Measurements from ENCODE around the gene HRH2. TPM values are rescaled to one million over a fixed set of nuclear protein-coding genes. Genes with fewer than 3 reads are reported as not detected.

Gene HRH2
- total and polyA plus RNA-seq, 4 experiments from 2014 or later, result 0.63 to 5.2 (median 4.1) TPM

- H3K36me3 Mint-ChIP-seq, result no peaks in the 10 kb centered on the region
- Histone ChIP-seq H3K4me3 (ENCODE audit: low read length in 2 of 2) (no peak overlapping the region), H3K36me3 (ENCODE audit: insufficient read depth, low read length) (no peaks in the 10 kb centered on the region), H3K9me3 (ENCODE audit: control insufficient read depth in 1 of 2, low read length in 2 of 2) (no peaks in the 10 kb centered on the region), H3K27me3 (ENCODE audit: insufficient read depth, low read length) (peaks cover 3% of the 10 kb centered on the region), H3K4me1 (ENCODE audit: insufficient read depth, low read length) (no peaks in the 10 kb centered on the region), H3K27ac (ENCODE audit: low read depth, low read length) (no peak overlapping the region)
- H3K4me3 Mint-ChIP-seq, result no peak overlapping the region
- H3K9me3 Mint-ChIP-seq, result no peaks in the 10 kb centered on the region
- H3K4me1 Mint-ChIP-seq, result no peaks in the 10 kb centered on the region
- CTCF ChIA-PET (ENCODE audit: partially characterized antibody), result interaction anchor here (2.4 kb wide), 1 partner anchor 11 kb away, joined by 9 read pairs; no protein-coding TSS in a partner anchor
- intact Hi-C loops (cut with micrococcal nuclease), result no loop called here
- no peak for DNase-seq
- H3K27me3 Mint-ChIP-seq, result peaks cover 6 to 40% of the 10 kb centered on the region in 2 donors
- POLR2A ChIA-PET (ENCODE audit: partially characterized antibody), result no interaction called here
- no peak overlapping the region for H3K27ac Mint-ChIP-seq
Observed at GRCh38 chr5:175741556-175741955, 83.7 kb downstream of the HRH2 start.

- no peaks in the 10 kb centered on the region for H3K36me3 ChIP-seq (ENCODE audit: insufficient read depth, low read length)
- Mint-ChIP-seq H3K27ac (no peak overlapping the region), H3K4me1 (no peaks in the 10 kb centered on the region), H3K36me3 (no peaks in the 10 kb centered on the region), H3K27me3 (peaks cover 6 to 42% of the 10 kb centered on the region in 2 donors), H3K4me3 (no peak overlapping the region), H3K9me3 (no peaks in the 10 kb centered on the region)
- POLR2A ChIA-PET (ENCODE audit: partially characterized antibody), result no interaction called here
- no peak overlapping the region for H3K4me3 ChIP-seq (ENCODE audit: low read length in 2 of 2)
- no peaks in the 10 kb centered on the region for H3K9me3 ChIP-seq (ENCODE audit: control insufficient read depth in 1 of 2, low read length in 2 of 2)
- no peak overlapping the region for H3K27ac ChIP-seq (ENCODE audit: low read depth, low read length)
- no peak for DNase-seq
- CTCF ChIA-PET (ENCODE audit: partially characterized antibody), result interaction anchor here (2.4 kb wide), 1 partner anchor 12 kb away, joined by 9 read pairs; no protein-coding TSS in a partner anchor
- H3K4me1 ChIP-seq (ENCODE audit: insufficient read depth, low read length), result no peaks in the 10 kb centered on the region
- intact Hi-C loops (cut with micrococcal nuclease), result no loop called here
- peaks cover 3% of the 10 kb centered on the region for H3K27me3 ChIP-seq (ENCODE audit: insufficient read depth, low read length)
Observed at GRCh38 chr5:175742290-175742994, 84.6 kb downstream of the HRH2 start.

GRCh38 chr5:175743676-175744210 lies 85.9 kb downstream of the HRH2 start:
- Mint-ChIP-seq H3K4me1 (no peaks in the 10 kb centered on the region), H3K27me3 (peaks cover 6 to 35% of the 10 kb centered on the region in 2 donors), H3K4me3 (no peak overlapping the region), H3K27ac (no peak overlapping the region), H3K36me3 (no peaks in the 10 kb centered on the region), H3K9me3 (no peaks in the 10 kb centered on the region)
- Histone ChIP-seq H3K4me3 (ENCODE audit: low read length in 2 of 2) (no peak overlapping the region), H3K27ac (ENCODE audit: low read depth, low read length) (no peak overlapping the region), H3K36me3 (ENCODE audit: insufficient read depth, low read length) (no peaks in the 10 kb centered on the region), H3K4me1 (ENCODE audit: insufficient read depth, low read length) (no peaks in the 10 kb centered on the region), H3K9me3 (ENCODE audit: control insufficient read depth in 1 of 2, low read length in 2 of 2) (no peaks in the 10 kb centered on the region), H3K27me3 (ENCODE audit: insufficient read depth, low read length) (peaks cover 3% of the 10 kb centered on the region)
- CTCF ChIA-PET (ENCODE audit: partially characterized antibody), result no interaction called here
- DNase-seq, result no peak
- intact Hi-C loops (cut with micrococcal nuclease), result no loop called here
- POLR2A ChIA-PET (ENCODE audit: partially characterized antibody), result no interaction called here

- Mint-ChIP-seq H3K4me1 (no peaks in the 10 kb centered on the region), H3K9me3 (no peaks in the 10 kb centered on the region), H3K27ac (no peak overlapping the region), H3K36me3 (no peaks in the 10 kb centered on the region), H3K4me3 (no peak overlapping the region), H3K27me3 (peaks cover 9 to 35% of the 10 kb centered on the region in 2 donors)
- ChIA-PET CTCF (ENCODE audit: partially characterized antibody) (interaction anchor here (1.7 kb wide), 1 partner anchor 15 kb away, joined by 5 read pairs; no protein-coding TSS in a partner anchor), POLR2A (ENCODE audit: partially characterized antibody) (no interaction called here)
- no peak overlapping the region for H3K4me3 ChIP-seq (ENCODE audit: low read length in 2 of 2)
- peaks cover under 1% of the 10 kb centered on the region for H3K27me3 ChIP-seq (ENCODE audit: insufficient read depth, low read length)
- no peaks in the 10 kb centered on the region for H3K4me1 ChIP-seq (ENCODE audit: insufficient read depth, low read length)
- H3K9me3 ChIP-seq (ENCODE audit: control insufficient read depth in 1 of 2, low read length in 2 of 2), result no peaks in the 10 kb centered on the region
- no peak for DNase-seq
- no peak overlapping the region for H3K27ac ChIP-seq (ENCODE audit: low read depth, low read length)
- intact Hi-C loops (cut with micrococcal nuclease), result no loop called here
- no peaks in the 10 kb centered on the region for H3K36me3 ChIP-seq (ENCODE audit: insufficient read depth, low read length)
Observed at GRCh38 chr5:175745210-175745609, 87.3 kb downstream of the HRH2 start.

GRCh38 chr5:175746851-175747250 lies 89.0 kb downstream of the HRH2 start:
- Mint-ChIP-seq H3K36me3 (no peaks in the 10 kb centered on the region), H3K27me3 (peaks cover 8 to 31% of the 10 kb centered on the region in 2 donors), H3K4me1 (no peaks in the 10 kb centered on the region), H3K4me3 (no peak overlapping the region), H3K9me3 (no peaks in the 10 kb centered on the region), H3K27ac (no peak overlapping the region)
- H3K9me3 ChIP-seq (ENCODE audit: control insufficient read depth in 1 of 2, low read length in 2 of 2), result no peaks in the 10 kb centered on the region
- H3K4me3 ChIP-seq (ENCODE audit: low read length in 2 of 2), result no peak overlapping the region
- H3K4me1 ChIP-seq (ENCODE audit: insufficient read depth, low read length), result no peaks in the 10 kb centered on the region
- intact Hi-C loops (cut with micrococcal nuclease), result no loop called here
- POLR2A ChIA-PET (ENCODE audit: partially characterized antibody), result no interaction called here
- DNase-seq, result no peak
- H3K27ac ChIP-seq (ENCODE audit: low read depth, low read length), result no peak overlapping the region
- H3K36me3 ChIP-seq (ENCODE audit: insufficient read depth, low read length), result no peaks in the 10 kb centered on the region
- H3K27me3 ChIP-seq (ENCODE audit: insufficient read depth, low read length), result no peaks in the 10 kb centered on the region
- CTCF ChIA-PET (ENCODE audit: partially characterized antibody), result no interaction called here

GRCh38 chr5:175747539-175748060 lies 89.7 kb downstream of the HRH2 start:
- Histone ChIP-seq H3K36me3 (ENCODE audit: insufficient read depth, low read length) (no peaks in the 10 kb centered on the region), H3K4me3 (ENCODE audit: low read length in 2 of 2) (no peak overlapping the region), H3K9me3 (ENCODE audit: control insufficient read depth in 1 of 2, low read length in 2 of 2) (no peaks in the 10 kb centered on the region), H3K27me3 (ENCODE audit: insufficient read depth, low read length) (no peaks in the 10 kb centered on the region), H3K4me1 (ENCODE audit: insufficient read depth, low read length) (no peaks in the 10 kb centered on the region), H3K27ac (ENCODE audit: low read depth, low read length) (no peak overlapping the region)
- H3K4me1 Mint-ChIP-seq, result no peaks in the 10 kb centered on the region
- intact Hi-C loops (cut with micrococcal nuclease), result no loop called here
- H3K36me3 Mint-ChIP-seq, result no peaks in the 10 kb centered on the region
- no peak overlapping the region for H3K4me3 Mint-ChIP-seq
- peaks cover 9 to 37% of the 10 kb centered on the region in 2 donors for H3K27me3 Mint-ChIP-seq
- CTCF ChIA-PET (ENCODE audit: partially characterized antibody), result no interaction called here
- H3K9me3 Mint-ChIP-seq, result no peaks in the 10 kb centered on the region
- no peak overlapping the region for H3K27ac Mint-ChIP-seq
- POLR2A ChIA-PET (ENCODE audit: partially characterized antibody), result no interaction called here
- no peak for DNase-seq

GRCh38 chr5:175748650-175749049 lies 90.8 kb downstream of the HRH2 start:
- no peak for DNase-seq
- Mint-ChIP-seq H3K27me3 (peaks cover 13 to 36% of the 10 kb centered on the region in 2 donors), H3K4me1 (no peaks in the 10 kb centered on the region), H3K36me3 (no peaks in the 10 kb centered on the region), H3K4me3 (no peak overlapping the region), H3K9me3 (no peaks in the 10 kb centered on the region), H3K27ac (no peak overlapping the region)
- Histone ChIP-seq H3K36me3 (ENCODE audit: insufficient read depth, low read length) (no peaks in the 10 kb centered on the region), H3K4me1 (ENCODE audit: insufficient read depth, low read length) (no peaks in the 10 kb centered on the region), H3K27ac (ENCODE audit: low read depth, low read length) (no peak overlapping the region), H3K9me3 (ENCODE audit: control insufficient read depth in 1 of 2, low read length in 2 of 2) (no peaks in the 10 kb centered on the region), H3K27me3 (ENCODE audit: insufficient read depth, low read length) (no peaks in the 10 kb centered on the region), H3K4me3 (ENCODE audit: low read length in 2 of 2) (no peak overlapping the region)
- intact Hi-C loops (cut with micrococcal nuclease), result no loop called here
- ChIA-PET CTCF (ENCODE audit: partially characterized antibody) (no interaction called here), POLR2A (ENCODE audit: partially characterized antibody) (no interaction called here)
